KMS-11 (cell line): Measurements from ENCODE around the gene ZFAND3.

Source experiments
- H2AFZ ChIP-seq: fragments of 200-600 bp; sonication (generic); 2 replicates; pipeline ENCODE4 v1.6.1; 2016; ENCODE audit warnings: antibody characterized with exemption, mixed run types, low read depth
- H3K27ac ChIP-seq: fragments of 200-600 bp; sonication (generic); 2 replicates; pipeline ENCODE4 v1.6.1; 2016; ENCODE audit warnings: mild to moderate bottlenecking, mixed run types
- H3K27me3 ChIP-seq: fragments of 200-600 bp; sonication (generic); 2 replicates; pipeline ENCODE4 v1.6.1; 2017; ENCODE audit warnings: mild to moderate bottlenecking, low read depth, mixed run types, moderate library complexity; ENCODE audit not compliant: insufficient read depth
- H3K36me3 ChIP-seq: fragments of 200-600 bp; sonication (generic); 2 replicates; pipeline ENCODE4 v1.6.1; 2017; ENCODE audit warnings: mild to moderate bottlenecking, mixed run types; ENCODE audit not compliant: insufficient read depth
- H3K4me1 ChIP-seq: fragments of 200-600 bp; sonication (generic); 2 replicates; pipeline ENCODE4 v1.6.1; 2016; ENCODE audit warnings: mild to moderate bottlenecking, low read depth, mixed run types; ENCODE audit not compliant: poor library complexity, severe bottlenecking
- H3K4me2 ChIP-seq: fragments of 200-600 bp; sonication (generic); 2 replicates; pipeline ENCODE4 v1.7.0; 2016; ENCODE audit warnings: mild to moderate bottlenecking, mixed run types
- H3K4me3 ChIP-seq: fragments of 200-600 bp; sonication (generic); IDR thresholded peaks from 2 replicates; pipeline ENCODE4 v1.6.1; 2017; ENCODE audit warnings: low read depth, low read length, mixed read lengths; ENCODE audit not compliant: insufficient read depth
- H3K79me2 ChIP-seq: fragments of 200-600 bp; sonication (generic); 2 replicates; pipeline ENCODE4 v1.6.1; 2016; ENCODE audit warnings: low read depth, mixed run types; ENCODE audit not compliant: insufficient read depth
- H3K9ac ChIP-seq: fragments of 200-600 bp; sonication (generic); 2 replicates; pipeline ENCODE4 v1.6.1; 2016; ENCODE audit warnings: mild to moderate bottlenecking, mixed run types
- H4K20me1 ChIP-seq: fragments of 200-600 bp; sonication (generic); 2 replicates; pipeline ENCODE4 v1.6.1; 2016; ENCODE audit warnings: mild to moderate bottlenecking, mixed run types; ENCODE audit not compliant: insufficient read depth
- CTCF ChIP-seq: fragments of 200-600 bp; sonication (generic); conservative IDR thresholded peaks from 2 replicates; pipeline ENCODE4 v1.6.1; 2017; ENCODE audit warnings: low read depth, mild to moderate bottlenecking, antibody characterized with exemption, low read length, moderate library complexity, mixed read lengths

ZFAND3 gene

GRCh38 chr6:38080889-38081288 is 261.4 kb downstream of the ZFAND3 start:
- Histone ChIP-seq H3K79me2 (no peaks in the 10 kb centered on the region), H3K4me2 (no peak overlapping the region), H3K9ac (no peak overlapping the region), H2AFZ (no peak overlapping the region), H3K4me3 (no peak overlapping the region), H3K27me3 (no peaks in the 10 kb centered on the region), H3K27ac (no peak overlapping the region), H3K36me3 (no peaks in the 10 kb centered on the region), H4K20me1 (no peaks in the 10 kb centered on the region), H3K4me1 (no peaks in the 10 kb centered on the region)
- no peak for TF ChIP-seq CTCF

GRCh38 chr6:38085031-38085430 is 265.5 kb downstream of the ZFAND3 start:
- H3K27ac ChIP-seq = no peak overlapping the region
- H3K4me2 ChIP-seq = no peak overlapping the region
- TF ChIP-seq CTCF = no peak
- H3K36me3 ChIP-seq = no peaks in the 10 kb centered on the region
- H3K4me3 ChIP-seq = no peak overlapping the region
- H3K9ac ChIP-seq = no peak overlapping the region
- H3K4me1 ChIP-seq = no peaks in the 10 kb centered on the region
- H3K27me3 ChIP-seq = no peaks in the 10 kb centered on the region
- no peaks in the 10 kb centered on the region for H3K79me2 ChIP-seq
- no peak overlapping the region for H2AFZ ChIP-seq
- H4K20me1 ChIP-seq = no peaks in the 10 kb centered on the region

DNA sequence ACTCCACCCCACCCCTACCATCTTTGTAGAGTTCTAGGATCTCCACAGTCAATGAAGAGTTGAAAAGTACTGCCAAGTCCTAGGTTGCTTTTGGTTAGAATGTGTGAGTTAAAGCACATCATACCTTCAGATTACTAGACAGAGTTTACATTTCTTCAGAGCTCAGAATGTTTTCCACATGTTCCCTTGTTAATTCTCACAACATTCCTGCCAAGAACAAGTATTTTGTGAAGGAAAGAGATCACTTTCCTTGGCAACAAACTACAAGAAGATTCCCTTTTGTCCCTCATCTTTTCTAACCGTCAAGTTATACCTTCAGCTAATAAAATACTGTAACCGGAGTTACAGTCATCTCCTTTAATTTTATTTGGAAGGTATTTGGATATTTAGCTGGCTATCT is 266.8 kb downstream of the ZFAND3 start:
- Histone ChIP-seq H3K4me3 (no peak overlapping the region), H4K20me1 (no peaks in the 10 kb centered on the region), H2AFZ (no peak overlapping the region), H3K79me2 (no peaks in the 10 kb centered on the region), H3K27ac (no peak overlapping the region), H3K27me3 (no peaks in the 10 kb centered on the region), H3K9ac (no peak overlapping the region), H3K4me1 (no peaks in the 10 kb centered on the region), H3K4me2 (no peak overlapping the region), H3K36me3 (no peaks in the 10 kb centered on the region)
- TF ChIP-seq CTCF = no peak

GRCh38 chr6:38088010-38088409 is 268.5 kb downstream of the ZFAND3 start:
- no peaks in the 10 kb centered on the region for H3K4me1 ChIP-seq
- H3K4me2 ChIP-seq = no peak overlapping the region
- no peak overlapping the region for H3K4me3 ChIP-seq
- H4K20me1 ChIP-seq = no peaks in the 10 kb centered on the region
- no peaks in the 10 kb centered on the region for H3K36me3 ChIP-seq
- H3K27ac ChIP-seq = no peak overlapping the region
- H3K79me2 ChIP-seq = no peaks in the 10 kb centered on the region
- no peak overlapping the region for H3K9ac ChIP-seq
- H3K27me3 ChIP-seq = no peaks in the 10 kb centered on the region
- no peak for TF ChIP-seq CTCF
- no peak overlapping the region for H2AFZ ChIP-seq

GRCh38 chr6:38088829-38089228 is 269.3 kb downstream of the ZFAND3 start:
- H3K4me2 ChIP-seq = no peak overlapping the region
- no peaks in the 10 kb centered on the region for H3K79me2 ChIP-seq
- H4K20me1 ChIP-seq = no peaks in the 10 kb centered on the region
- H3K36me3 ChIP-seq = no peaks in the 10 kb centered on the region
- H2AFZ ChIP-seq = no peak overlapping the region
- H3K4me1 ChIP-seq = no peaks in the 10 kb centered on the region
- no peaks in the 10 kb centered on the region for H3K27me3 ChIP-seq
- no peak overlapping the region for H3K27ac ChIP-seq
- no peak overlapping the region for H3K4me3 ChIP-seq
- TF ChIP-seq CTCF = no peak
- no peak overlapping the region for H3K9ac ChIP-seq
